ENCODE results near the gene PIP5K1C.

The PIP5K1C gene

DNA sequence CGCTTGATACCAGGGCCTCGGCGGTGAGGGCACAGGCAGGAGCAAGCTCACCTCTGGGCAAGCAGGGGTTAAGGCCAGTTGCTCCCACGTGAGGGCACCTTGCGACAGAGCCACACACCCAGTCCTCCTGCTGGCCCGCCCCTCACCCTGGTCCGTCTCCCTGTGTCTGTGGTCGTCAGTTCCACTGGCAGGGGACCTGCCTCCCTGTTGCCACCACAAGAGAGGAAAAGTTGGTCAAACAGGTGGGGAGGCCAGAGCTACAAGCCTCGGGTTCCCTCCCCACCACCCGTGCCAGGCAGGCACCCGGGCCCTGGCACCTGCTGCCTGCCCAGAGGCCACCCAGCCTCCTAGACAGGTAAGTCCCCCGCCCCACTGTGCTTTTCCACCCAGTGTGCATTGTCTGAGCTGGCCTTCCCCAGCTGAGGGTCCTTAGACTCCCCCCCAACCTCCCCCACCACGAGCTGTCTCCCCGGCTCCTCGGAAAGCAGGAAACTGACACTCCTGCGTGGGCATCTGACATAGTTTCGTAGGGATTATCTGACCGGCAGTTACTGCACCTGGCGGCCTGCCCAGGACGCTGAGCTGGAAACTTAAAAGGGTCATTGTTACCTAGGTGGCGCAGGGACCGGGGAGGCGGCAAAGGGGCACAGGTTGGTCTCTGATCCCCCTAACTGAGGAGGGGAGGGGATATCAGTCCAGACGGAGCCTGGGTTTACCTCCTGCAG, 8.1 kb upstream of the PIP5K1C start, which contains the start of gene TJP3:
TSS of gene TJP3 (plus strand) at position 178 of the 725 bp plus-strand sequence. CDS start 20,049 bp downstream, outside the sequence.
- DNase-seq: no peak
- TF ChIP-seq, protein P1, sequence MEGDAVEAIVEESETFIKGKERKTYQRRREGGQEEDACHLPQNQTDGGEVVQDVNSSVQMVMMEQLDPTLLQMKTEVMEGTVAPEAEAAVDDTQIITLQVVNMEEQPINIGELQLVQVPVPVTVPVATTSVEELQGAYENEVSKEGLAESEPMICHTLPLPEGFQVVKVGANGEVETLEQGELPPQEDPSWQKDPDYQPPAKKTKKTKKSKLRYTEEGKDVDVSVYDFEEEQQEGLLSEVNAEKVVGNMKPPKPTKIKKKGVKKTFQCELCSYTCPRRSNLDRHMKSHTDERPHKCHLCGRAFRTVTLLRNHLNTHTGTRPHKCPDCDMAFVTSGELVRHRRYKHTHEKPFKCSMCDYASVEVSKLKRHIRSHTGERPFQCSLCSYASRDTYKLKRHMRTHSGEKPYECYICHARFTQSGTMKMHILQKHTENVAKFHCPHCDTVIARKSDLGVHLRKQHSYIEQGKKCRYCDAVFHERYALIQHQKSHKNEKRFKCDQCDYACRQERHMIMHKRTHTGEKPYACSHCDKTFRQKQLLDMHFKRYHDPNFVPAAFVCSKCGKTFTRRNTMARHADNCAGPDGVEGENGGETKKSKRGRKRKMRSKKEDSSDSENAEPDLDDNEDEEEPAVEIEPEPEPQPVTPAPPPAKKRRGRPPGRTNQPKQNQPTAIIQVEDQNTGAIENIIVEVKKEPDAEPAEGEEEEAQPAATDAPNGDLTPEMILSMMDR (IDR thresholded peaks at IDR 0.05; ENCODE audit: low read depth, low read length, missing control alignments): no peak
- Histone ChIP-seq H3K36me3 (replicated peaks) (no peaks in the 10 kb centered on the region), H3K4me3 (ENCODE audit: low read depth, low read length) (no peak within 1 kb of the TSS), H3K27me3 (replicated peaks) (peaks cover 11% of the 10 kb centered on the region), H3K27ac (no peak within 1 kb of the TSS)
- in situ Hi-C loops (cut with HindIII; ENCODE audit: low pct_ligation_motif_present, low sequenced_read_pairs): no loop called here

DNA sequence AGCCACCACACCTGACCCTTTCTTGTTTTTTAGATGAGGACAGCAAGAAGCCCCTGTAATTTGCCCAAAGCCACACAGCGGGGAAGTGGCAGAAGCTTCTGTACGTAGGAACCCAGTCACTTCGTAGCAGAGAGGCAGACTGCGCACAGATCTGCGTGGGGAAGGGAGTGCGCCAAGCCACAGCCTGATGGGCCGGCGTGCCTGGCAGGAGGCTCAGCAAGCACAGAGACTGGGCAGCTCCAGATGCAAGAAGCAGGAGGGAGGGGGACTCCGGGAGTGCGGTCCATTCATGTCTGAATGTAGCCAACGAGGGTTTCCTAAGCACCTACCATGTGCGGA, 7.6 kb upstream of the PIP5K1C start:
- H3K27me3 ChIP-seq (replicated peaks): peaks cover 11% of the 10 kb centered on the region
- TF ChIP-seq, protein P1 (IDR thresholded peaks at IDR 0.05; ENCODE audit: low read depth, low read length, missing control alignments): no peak
- H3K36me3 ChIP-seq (replicated peaks): no peaks in the 10 kb centered on the region
- DNase-seq: no peak
- no peak overlapping the region for H3K27ac ChIP-seq
- no peak overlapping the region for H3K4me3 ChIP-seq (ENCODE audit: low read depth, low read length)
- in situ Hi-C loops (cut with HindIII; ENCODE audit: low pct_ligation_motif_present, low sequenced_read_pairs): no loop called here

DNA sequence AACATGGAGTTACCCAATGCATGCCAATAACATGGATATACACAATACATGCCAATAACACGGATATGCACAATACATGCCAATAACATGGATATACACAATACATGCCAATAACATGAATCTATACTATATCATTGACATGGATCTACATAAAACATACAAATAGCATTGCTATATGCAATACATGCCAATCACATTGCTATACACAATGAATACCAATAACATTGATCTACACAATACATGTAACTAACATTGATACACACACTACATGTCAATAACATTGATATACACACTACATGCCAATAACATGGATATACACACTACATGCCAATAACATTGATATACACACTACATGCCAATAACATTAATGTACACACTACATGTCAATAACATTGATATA, 932 bp upstream of the PIP5K1C start:
- H3K36me3 ChIP-seq (replicated peaks): no peaks in the 10 kb centered on the region
- no peak for DNase-seq
- in situ Hi-C loops (cut with HindIII; ENCODE audit: low pct_ligation_motif_present, low sequenced_read_pairs): no loop called here
- no peaks in the 10 kb centered on the region for H3K27me3 ChIP-seq (replicated peaks)
- H3K27ac ChIP-seq: no peak overlapping the region
- no peak overlapping the region for H3K4me3 ChIP-seq (ENCODE audit: low read depth, low read length)
- TF ChIP-seq, protein P1 (IDR thresholded peaks at IDR 0.05; ENCODE audit: low read depth, low read length, missing control alignments): no peak

DNA sequence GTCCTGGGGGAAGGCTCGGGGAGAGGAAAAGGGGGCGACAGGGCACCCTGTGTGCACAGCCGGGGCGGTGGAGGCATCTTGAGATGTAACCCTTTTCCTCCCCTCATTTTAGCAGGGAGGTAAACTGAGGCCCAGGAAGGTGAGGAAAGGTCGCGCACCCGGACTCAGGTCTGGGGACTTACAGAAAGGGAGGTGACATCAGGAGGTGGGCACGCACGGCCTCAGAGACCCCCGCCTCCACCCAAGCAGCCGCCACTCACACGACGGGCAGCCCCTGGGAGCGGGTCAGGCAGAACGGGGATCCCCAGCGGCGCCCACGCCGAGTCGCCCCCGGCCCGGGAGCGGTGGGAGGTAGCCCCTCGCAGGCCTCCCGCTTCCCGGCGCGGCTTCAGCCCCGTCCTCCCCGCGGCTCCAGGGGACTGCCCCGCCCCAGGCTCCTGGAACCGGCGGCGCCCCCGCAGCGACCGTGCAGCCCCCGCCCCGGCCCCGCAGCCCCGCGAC, 477 bp downstream of the PIP5K1C start:
- TF ChIP-seq, protein P1 (IDR thresholded peaks at IDR 0.05; ENCODE audit: low read depth, low read length, missing control alignments): no peak
- Histone ChIP-seq H3K4me3 (ENCODE audit: low read depth, low read length) (peak overlapping the region; percentile 80), H3K27me3 (replicated peaks) (no peaks in the 10 kb centered on the region), H3K27ac (peak overlapping the region; percentile 68), H3K36me3 (replicated peaks) (peaks cover 3% of the 10 kb centered on the region)
- in situ Hi-C loops (cut with HindIII; ENCODE audit: low pct_ligation_motif_present, low sequenced_read_pairs): no loop called here
- DNase-seq: no peak

DNA sequence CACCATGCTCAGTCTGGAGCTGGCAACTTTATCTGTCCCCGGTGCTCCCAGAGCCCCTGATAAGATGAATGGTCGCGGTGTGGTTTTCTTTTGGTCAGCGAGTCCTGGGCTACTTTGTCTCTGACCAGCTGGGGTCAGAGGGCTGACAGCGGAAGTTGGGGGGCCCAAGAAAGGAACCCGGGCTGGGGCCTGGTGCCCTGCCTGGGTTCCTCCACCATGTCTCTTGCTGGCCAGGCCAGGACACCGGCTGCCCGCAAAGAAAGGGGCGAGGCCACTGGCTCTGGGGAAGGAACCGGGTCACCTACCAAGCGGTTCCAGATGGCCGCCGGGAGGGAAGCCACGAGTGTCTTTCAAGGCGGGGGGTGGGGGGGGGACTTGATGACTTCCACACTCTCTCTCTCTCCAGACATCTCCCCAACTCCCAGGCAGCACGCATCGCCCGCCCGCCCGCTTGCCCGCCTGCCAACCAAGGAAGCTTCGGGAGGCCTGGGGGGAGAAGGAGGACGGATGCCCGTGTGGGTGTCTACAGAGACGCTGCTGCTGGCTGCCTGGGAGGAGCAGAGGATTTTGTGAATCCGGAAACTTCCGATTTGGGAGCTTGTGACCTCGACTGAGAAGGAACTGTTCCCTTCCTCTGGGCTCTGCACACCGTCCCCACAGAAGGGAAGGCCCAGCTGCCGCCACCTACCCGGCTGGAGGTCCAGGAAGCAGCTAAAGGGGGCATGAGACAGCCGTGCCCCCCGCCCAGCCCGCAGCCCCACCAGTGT, 1.1 kb downstream of the PIP5K1C start:
- Histone ChIP-seq H3K27ac (peak overlapping the region; percentile 68), H3K27me3 (replicated peaks) (no peaks in the 10 kb centered on the region), H3K4me3 (ENCODE audit: low read depth, low read length) (peak overlapping the region; percentile 80), H3K36me3 (replicated peaks) (peaks cover 3% of the 10 kb centered on the region)
- DNase-seq: no peak
- in situ Hi-C loops (cut with HindIII; ENCODE audit: low pct_ligation_motif_present, low sequenced_read_pairs): no loop called here
- TF ChIP-seq, protein P1 (IDR thresholded peaks at IDR 0.05; ENCODE audit: low read depth, low read length, missing control alignments): no peak
